ENCODE data around the gene DHRS11.

- TF ChIP-seq, protein P1, sequence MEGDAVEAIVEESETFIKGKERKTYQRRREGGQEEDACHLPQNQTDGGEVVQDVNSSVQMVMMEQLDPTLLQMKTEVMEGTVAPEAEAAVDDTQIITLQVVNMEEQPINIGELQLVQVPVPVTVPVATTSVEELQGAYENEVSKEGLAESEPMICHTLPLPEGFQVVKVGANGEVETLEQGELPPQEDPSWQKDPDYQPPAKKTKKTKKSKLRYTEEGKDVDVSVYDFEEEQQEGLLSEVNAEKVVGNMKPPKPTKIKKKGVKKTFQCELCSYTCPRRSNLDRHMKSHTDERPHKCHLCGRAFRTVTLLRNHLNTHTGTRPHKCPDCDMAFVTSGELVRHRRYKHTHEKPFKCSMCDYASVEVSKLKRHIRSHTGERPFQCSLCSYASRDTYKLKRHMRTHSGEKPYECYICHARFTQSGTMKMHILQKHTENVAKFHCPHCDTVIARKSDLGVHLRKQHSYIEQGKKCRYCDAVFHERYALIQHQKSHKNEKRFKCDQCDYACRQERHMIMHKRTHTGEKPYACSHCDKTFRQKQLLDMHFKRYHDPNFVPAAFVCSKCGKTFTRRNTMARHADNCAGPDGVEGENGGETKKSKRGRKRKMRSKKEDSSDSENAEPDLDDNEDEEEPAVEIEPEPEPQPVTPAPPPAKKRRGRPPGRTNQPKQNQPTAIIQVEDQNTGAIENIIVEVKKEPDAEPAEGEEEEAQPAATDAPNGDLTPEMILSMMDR (IDR thresholded peaks at IDR 0.05): no peak
- no peak for TF ChIP-seq POLR2A (IDR thresholded peaks at IDR 0.05)
Measured at GRCh38 chr17:36583787-36584186, 7.9 kb upstream of the DHRS11 start.

Data from Peyer's patch (tissue), 4 donors.